NAMALWA (cell line): ENCODE measurements around the gene CCNJL.

ENCODE experiments used
- DNase-seq: peaks from one replicate; pipeline ENCODE4 v3.0.0-alpha.2; 2015; ENCODE audit warnings: low spot score

Gene CCNJL

DNA sequence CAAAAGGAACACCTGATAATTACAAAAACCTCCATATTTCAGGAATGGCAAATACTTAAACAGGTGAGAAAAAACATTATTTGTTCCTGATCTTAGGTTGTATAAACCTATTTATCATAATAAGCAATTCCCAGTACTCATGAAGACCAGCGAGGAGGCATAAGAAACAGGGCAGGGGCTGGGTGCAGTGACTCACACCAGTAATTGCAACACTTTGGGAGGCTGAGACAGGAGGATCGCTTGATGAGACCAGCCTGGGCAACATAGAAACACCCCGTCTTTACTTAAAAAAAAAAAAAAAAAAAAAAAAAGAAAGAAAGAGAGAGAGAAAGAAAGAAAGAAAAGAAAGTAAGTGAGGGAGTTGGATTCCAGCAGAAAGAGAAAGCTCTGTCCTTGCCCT, 21.6 kb downstream of the CCNJL start:
- no peak for DNase-seq

DNA sequence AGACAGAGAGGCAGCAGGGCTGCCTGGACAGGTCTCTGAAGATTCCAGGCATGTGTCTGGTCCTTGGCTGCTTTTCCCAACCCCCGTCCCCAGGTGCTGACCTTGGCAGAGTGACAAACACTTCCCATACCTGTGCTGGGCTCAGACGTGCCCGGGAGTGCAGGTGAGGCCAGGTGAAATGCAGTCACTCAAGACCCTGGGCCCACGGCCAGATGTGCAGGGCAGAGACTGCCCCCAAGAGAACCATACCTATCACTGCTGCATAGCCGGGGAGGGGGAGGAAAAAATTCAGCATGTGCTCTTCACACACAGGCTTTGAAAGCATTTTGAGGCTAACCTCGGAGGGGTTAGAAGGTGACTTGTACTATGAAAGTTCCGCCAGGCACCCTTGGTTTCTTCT, 22.6 kb downstream of the CCNJL start:
- DNase-seq = no peak

DNA sequence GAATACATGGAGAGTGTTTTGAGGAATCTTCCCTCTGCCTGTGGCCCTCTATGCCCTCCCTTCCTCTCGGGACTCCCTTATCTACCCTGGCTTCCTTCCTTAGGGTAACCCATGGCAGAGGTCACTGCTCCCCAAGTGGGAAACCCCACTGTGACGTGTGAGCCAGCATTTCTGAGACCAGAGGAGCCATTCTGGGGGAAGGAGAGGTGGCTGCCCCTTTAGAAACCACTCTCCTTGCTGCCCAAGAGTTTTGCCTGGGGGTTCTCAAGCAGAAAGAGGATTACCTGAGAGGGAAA, 23.1 kb downstream of the CCNJL start:
- no peak for DNase-seq

GRCh38 chr5:160287378-160288051, 24.8 kb downstream of the CCNJL start:
- no peak for DNase-seq

- DNase-seq = no peak
These were observed 25.4 kb downstream of the CCNJL start for GRCh38 chr5:160286947-160287346.

DNA sequence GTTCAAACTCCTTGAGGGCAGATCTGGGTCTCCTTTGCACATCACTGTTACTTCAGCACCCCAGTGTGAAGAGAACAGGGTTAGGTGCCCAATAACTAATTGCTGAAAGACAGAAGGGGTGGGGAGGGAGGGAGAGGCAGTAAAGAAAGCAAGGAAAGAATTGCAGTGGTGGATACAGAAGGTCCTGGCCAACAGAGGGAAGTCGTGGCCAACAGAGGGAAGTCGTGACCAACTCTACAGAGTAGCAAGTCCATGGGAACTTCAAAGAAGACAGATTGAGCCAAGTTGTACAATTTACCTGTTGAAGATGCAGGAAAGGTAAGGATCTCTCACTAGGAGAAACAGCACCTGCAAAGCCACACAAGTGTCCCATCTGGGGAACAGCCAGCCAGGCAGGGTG, 27.0 kb downstream of the CCNJL start:
- no peak for DNase-seq

- DNase-seq = no peak
These were observed 28.0 kb downstream of the CCNJL start for GRCh38 chr5:160284291-160284873.

DNA sequence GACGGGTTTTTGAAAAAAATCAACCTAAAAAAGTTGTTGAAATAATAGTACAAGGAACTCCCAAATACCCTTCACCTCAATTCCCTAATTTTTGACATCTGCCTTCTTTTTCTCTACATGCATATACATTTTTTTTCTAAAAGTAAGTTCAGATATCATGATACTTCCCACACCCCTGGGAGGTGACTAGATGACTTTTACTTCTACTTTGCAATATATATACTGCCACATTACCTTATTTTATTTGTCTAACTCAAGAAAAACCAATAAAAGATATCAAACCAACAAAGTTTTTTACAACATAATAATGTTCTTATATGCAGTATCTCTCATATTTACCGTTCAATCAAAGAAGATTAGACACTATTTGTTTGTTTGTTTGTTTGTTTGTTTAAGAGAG, 31.1 kb downstream of the CCNJL start:
- no peak for DNase-seq

DNA sequence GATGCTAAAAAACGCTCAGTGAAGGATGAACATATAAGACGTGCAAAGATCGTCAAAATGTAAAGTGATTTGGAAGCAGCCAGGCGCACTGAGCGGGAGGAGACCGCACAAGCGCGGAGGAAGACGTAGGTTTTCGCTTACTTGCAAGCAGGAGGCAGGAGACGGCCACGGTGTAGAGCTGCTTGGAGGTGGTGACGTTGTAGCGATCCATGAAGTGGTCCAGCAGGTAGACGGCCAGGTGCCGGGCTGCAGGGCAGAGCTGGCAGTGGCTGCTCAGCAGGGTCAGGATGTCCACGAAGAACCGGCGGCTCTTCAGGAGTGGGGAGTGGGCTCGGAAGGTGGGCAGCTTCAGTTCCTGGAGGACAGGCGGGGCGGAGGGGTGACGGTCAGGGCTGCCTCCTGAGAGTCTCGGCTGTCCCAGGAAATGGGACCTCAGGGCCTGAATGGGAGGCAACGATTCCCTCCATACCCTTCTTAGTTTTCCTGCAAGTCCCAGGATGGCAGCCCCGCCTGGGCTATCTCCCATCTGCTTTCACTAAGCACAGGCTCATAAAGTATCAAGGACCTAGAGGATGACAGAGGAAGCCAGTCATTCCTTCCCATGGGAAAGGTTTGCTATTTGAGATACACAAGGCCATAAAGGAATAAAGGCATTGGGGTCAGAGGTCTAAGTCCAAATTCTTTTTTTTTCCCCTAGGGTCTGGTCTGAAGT, 31.8 kb downstream of the CCNJL start:
- no peak for DNase-seq

- DNase-seq = no peak
These were observed 34.0 kb downstream of the CCNJL start for GRCh38 chr5:160278343-160278742.

DNA sequence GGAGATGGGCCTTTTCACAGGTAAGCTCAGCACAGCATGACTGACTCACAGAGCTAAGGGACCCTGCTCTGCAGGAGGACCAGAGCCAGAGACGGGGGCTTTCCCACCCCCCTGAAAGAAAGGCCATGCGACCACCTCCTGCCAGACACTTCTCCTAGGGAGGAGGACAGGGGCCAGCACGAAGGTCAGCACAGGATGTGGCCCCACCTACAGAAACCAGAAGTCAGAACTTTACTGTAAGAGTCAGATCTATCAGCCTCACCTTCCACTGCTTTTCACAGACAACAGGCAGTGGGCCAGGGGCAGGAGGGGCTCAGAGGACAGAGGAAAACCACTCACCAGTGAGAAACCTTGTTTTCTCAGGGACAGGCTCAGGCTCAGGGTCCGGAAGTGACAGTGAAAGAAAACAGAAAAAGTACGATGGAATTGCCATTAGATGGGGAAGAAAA, 37.9 kb downstream of the CCNJL start:
- DNase-seq = no peak

DNA sequence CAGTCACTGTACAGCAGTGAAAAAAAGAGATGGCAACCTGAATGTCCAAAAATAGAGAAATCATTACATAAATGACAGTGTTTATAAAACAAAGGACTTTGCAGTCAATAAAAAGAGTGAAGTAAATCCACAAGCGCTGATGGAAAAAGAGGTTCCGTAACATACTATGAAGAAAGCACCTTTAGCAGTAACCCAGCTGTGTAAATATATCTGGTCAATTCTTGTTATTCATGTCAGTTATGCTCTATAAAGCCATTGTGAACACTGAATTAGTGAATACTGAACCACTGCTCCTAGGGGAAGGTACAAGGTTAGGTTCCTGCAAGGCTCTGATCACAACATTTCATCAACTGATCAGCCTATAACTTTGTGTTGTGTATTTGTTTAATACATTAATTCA, 39.5 kb downstream of the CCNJL start:
- no peak for DNase-seq

GRCh38 chr5:160272264-160272663, 40.1 kb downstream of the CCNJL start:
- DNase-seq = no peak

DNA sequence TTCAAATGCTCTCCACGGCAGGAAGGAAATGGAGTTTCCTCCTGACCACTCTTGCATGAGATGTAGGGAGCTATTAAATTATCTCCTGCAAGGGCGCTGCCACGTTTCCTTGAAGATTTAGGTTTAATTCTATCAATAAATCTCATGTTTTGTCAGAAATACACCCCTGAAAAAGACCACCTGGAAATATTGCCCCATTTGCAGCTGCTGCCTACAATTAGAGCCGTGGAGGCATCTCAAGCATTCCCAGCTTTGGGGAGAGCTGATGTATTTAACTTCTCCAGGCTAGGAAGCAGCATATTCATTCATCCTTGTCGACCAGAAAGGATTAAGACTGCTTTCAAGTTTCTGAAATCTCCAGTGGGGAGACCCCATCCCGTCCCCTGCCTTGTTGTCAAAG, 40.5 kb downstream of the CCNJL start:
- DNase-seq = no peak

GRCh38 chr5:160271396-160271795, 41.0 kb downstream of the CCNJL start:
- peak; percentile 42 for DNase-seq

DNA sequence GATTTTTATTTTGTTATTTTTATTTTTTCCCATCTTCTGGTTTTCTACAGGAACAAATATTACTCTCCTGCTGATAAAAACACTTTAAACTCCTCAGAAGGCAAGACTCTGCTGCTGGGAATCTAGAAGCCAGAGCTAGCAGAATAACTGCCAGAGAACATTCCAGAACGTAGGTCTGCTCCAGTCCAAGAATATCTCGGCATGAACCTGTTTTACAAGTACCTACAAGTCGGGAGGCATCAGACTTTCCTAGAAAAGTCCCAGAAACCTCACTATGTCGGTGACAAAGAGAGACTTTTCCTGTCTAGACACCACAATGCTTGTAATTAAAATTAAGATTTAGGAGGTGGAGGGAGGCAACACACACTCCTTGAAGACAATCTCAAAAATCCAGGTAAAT, 41.7 kb downstream of the CCNJL start:
- no peak for DNase-seq

GRCh38 chr5:160269017-160269416, 43.3 kb downstream of the CCNJL start:
- DNase-seq = no peak

GRCh38 chr5:160268121-160268520, 44.2 kb downstream of the CCNJL start:
- no peak for DNase-seq

GRCh38 chr5:160266752-160267345, 45.5 kb downstream of the CCNJL start:
- no peak for DNase-seq

GRCh38 chr5:160266044-160266443, 46.3 kb downstream of the CCNJL start:
- no peak for DNase-seq

GRCh38 chr5:160263326-160263855, 49.0 kb downstream of the CCNJL start:
- no peak for DNase-seq

- peak; percentile 26 for DNase-seq
These were observed 50.0 kb downstream of the CCNJL start for GRCh38 chr5:160262151-160263074.
